ENCODE results near the gene OCA2. TPM values are rescaled to one million over a fixed set of nuclear protein-coding genes. Genes with fewer than 3 reads are reported as not detected.
"Not testable (repeated sequence)": the region's sequence is repeated elsewhere in the genome, so short reads cannot be mapped to it uniquely, and the experiment has no call there.

Gene OCA2
- total RNA-seq (not detected), polyA plus RNA-seq (not detected)

DNA sequence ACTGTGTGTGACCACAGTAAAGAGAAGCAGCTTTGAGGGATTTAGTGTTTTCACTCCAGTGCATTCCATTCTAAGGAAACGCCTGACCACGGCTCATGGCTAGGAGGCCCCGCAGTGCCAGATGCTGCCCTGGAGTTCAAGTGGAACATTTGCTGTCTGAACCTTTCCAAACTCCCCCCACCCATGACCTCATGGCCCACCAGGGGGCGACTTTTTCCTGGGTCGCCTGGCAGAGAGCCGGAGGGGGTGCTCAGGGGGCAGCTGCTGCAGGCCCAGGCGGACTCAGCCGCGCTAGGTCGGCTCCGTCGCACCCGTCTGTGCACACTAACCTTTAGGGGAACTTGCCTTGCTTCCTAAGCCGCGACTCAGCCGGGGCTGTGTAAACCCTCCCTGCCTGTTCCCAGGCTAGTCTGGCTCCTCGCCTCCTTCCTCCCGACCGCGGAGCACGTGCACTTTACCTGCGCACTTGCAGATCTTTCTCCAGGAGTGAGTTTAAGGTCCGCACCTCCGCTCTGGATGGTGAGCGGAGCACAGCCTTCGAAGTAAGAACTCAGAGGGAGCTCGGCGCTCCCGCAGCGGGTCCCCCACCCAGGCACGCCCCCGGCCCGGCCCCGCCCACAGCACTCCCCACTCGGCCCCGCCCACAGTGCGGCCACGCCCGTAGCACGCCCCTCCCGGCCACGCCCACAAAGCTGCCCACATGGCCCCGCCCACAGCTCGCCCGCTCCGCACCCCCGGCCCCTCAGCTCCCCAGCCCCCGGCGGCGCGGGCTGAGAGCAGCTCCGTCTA, at the start of gene OCA2:
Gene OCA2, minus strand, starts transcription at position 550 of the 789 bp plus-strand sequence. CDS start 17,441 bp downstream, outside the sequence.
- no peak within 1 kb of the TSS for H3K4me3 ChIP-seq (ENCODE audit: low read length in 2 of 2)
- ChIA-PET POLR2A (ENCODE audit: partially characterized antibody) (interaction anchor here (0.6 to 6.4 kb wide), 5 partner anchors 9 to 37 kb away, joined by 3 to 76 read pairs (median 7); no protein-coding TSS in a partner anchor), CTCF (ENCODE audit: partially characterized antibody) (interaction anchor here (0.7 to 7.3 kb wide), 6 partner anchors 9 to 101 kb away, joined by 3 to 68 read pairs (median 8); no protein-coding TSS in a partner anchor)
- Mint-ChIP-seq H3K4me3 (peak within 1 kb of the TSS; percentile 39 to 90 (median 62)), H3K9me3 (peaks cover 0 to under 1% (median 0%) of the 10 kb centered on the region in 8 donors), H3K27me3 (peaks cover 33 to 47% of the 10 kb centered on the region in 2 donors), H3K36me3 (peaks cover 0 to 3% of the 10 kb centered on the region in 2 donors), H3K27ac (peak within 1 kb of the TSS in 2 of 7 donors; percentile 26 to 62), H3K4me1 (peaks cover 15 to 47% (median 35%) of the 10 kb centered on the region in 4 donors)
- peaks cover 40% of the 10 kb centered on the region for H3K4me1 ChIP-seq (ENCODE audit: insufficient read depth, low read length)
- no peaks in the 10 kb centered on the region for H3K9me3 ChIP-seq (ENCODE audit: control insufficient read depth in 1 of 2, low read length in 2 of 2)
- no peaks in the 10 kb centered on the region for H3K36me3 ChIP-seq (ENCODE audit: insufficient read depth, low read length)
- no peak within 1 kb of the TSS for H3K27ac ChIP-seq (ENCODE audit: low read depth, low read length)
- peak in 4 of 5 donors; percentile 45 to 55 (median 48) for DNase-seq
- H3K27me3 ChIP-seq (ENCODE audit: insufficient read depth, low read length): peaks cover 33% of the 10 kb centered on the region
- intact Hi-C loops (cut with micrococcal nuclease): no loop called here

- Histone ChIP-seq H3K9me3 (ENCODE audit: control insufficient read depth in 1 of 2, low read length in 2 of 2) (no peaks in the 10 kb centered on the region), H3K4me1 (ENCODE audit: insufficient read depth, low read length) (no peaks in the 10 kb centered on the region), H3K36me3 (ENCODE audit: insufficient read depth, low read length) (peaks cover 14% of the 10 kb centered on the region), H3K4me3 (ENCODE audit: low read length in 2 of 2) (no peak overlapping the region), H3K27ac (ENCODE audit: low read depth, low read length) (no peak overlapping the region), H3K27me3 (ENCODE audit: insufficient read depth, low read length) (no peaks in the 10 kb centered on the region)
- peaks cover 0 to 65% (median 6%) of the 10 kb centered on the region in 4 donors for H3K4me1 Mint-ChIP-seq
- intact Hi-C loops (cut with micrococcal nuclease): no loop called here
- CTCF ChIA-PET (ENCODE audit: partially characterized antibody): interaction anchor here (5.8 kb wide), 1 partner anchor 23 kb away, joined by 39 read pairs; no protein-coding TSS in a partner anchor
- H3K4me3 Mint-ChIP-seq: no peak overlapping the region
- POLR2A ChIA-PET (ENCODE audit: partially characterized antibody): interaction anchor here (1.3 to 1.8 kb wide), 2 partner anchors 11 to 40 kb away, joined by 5 to 9 read pairs; no protein-coding TSS in a partner anchor
- no peaks in the 10 kb centered on the region for H3K27me3 Mint-ChIP-seq
- peak overlapping the region in 3 of 7 donors; percentile 4 to 87 (median 46) for H3K27ac Mint-ChIP-seq
- DNase-seq: no peak
- H3K36me3 Mint-ChIP-seq: peaks cover 48 to 65% of the 10 kb centered on the region in 2 donors
- H3K9me3 Mint-ChIP-seq: peaks cover 0 to 17% (median 5%) of the 10 kb centered on the region in 8 donors
Measured at GRCh38 chr15:28147801-28148200, 48.7 kb upstream of the OCA2 start.

DNA sequence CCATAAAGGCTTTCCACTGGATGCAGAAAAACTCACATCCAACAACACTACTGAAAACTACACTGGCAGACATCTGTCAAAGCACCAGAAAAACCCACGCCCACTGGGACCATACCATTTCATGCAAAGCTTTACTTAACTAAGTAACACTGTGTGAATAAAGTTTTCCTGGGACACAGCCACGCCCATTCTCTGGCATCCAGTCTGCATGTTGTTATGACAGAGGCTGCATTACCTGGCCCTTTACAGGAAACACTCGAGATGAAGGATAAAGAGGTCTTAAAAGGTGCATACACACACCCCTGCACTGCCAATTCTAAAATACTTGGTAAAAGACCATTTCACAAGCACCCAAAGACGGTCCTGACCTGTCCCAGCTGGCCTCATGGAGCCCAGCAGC, 46.3 kb upstream of the OCA2 start:
- H3K36me3 Mint-ChIP-seq: peaks cover 44 to 62% of the 10 kb centered on the region in 2 donors
- H3K9me3 ChIP-seq (ENCODE audit: control insufficient read depth in 1 of 2, low read length in 2 of 2); intact Hi-C loops (cut with micrococcal nuclease); H3K27ac ChIP-seq (ENCODE audit: low read depth, low read length); H3K4me1 ChIP-seq (ENCODE audit: insufficient read depth, low read length); H3K27me3 ChIP-seq (ENCODE audit: insufficient read depth, low read length); H3K4me3 ChIP-seq (ENCODE audit: low read length in 2 of 2); DNase-seq; H3K27me3 Mint-ChIP-seq: not testable (repeated sequence)
- peak overlapping the region in 2 of 7 donors; percentile 56 to 87 for H3K27ac Mint-ChIP-seq
- peaks cover 0 to 55% (median 6%) of the 10 kb centered on the region in 4 donors for H3K4me1 Mint-ChIP-seq
- H3K9me3 Mint-ChIP-seq: peaks cover 0 to 15% (median 5%) of the 10 kb centered on the region in 8 donors
- CTCF ChIA-PET (ENCODE audit: partially characterized antibody): interaction anchor here (0.9 to 5.8 kb wide), 3 partner anchors 11 to 59 kb away, joined by 3 to 39 read pairs (median 4); no protein-coding TSS in a partner anchor
- POLR2A ChIA-PET (ENCODE audit: partially characterized antibody): interaction anchor here (0.7 to 2.1 kb wide), 7 partner anchors 9 to 59 kb away, joined by 3 to 19 read pairs (median 4); no protein-coding TSS in a partner anchor
- H3K36me3 ChIP-seq (ENCODE audit: insufficient read depth, low read length): peaks cover 14% of the 10 kb centered on the region
- peak overlapping the region in 2 of 8 donors; percentile 14 to 35 for H3K4me3 Mint-ChIP-seq

DNA sequence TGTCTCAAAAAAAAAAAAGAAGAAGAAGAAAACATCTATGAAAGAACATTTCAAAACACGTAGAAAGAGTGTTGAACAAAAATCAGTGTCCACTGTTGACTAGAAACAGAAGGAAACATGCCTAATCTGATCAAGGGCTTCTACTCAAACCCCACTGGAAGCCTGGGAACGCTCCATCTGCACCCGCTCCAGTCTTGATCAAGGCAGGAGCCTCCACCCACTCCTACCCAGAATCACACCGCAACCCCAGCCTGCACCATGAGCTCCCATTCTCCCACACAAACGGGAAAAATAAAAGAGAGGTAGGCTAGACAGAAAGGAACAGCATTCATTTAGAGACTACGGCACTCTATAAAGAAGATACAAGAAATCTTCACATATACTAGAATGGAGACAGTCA, 40.9 kb upstream of the OCA2 start:
- intact Hi-C loops (cut with micrococcal nuclease): no loop called here
- no peaks in the 10 kb centered on the region for H3K27me3 Mint-ChIP-seq
- H3K9me3 Mint-ChIP-seq: no peaks in the 10 kb centered on the region
- ChIA-PET CTCF (ENCODE audit: partially characterized antibody) (interaction anchor here (1.5 to 2.7 kb wide), 2 partner anchors 11 to 14 kb away, joined by 4 to 8 read pairs; no protein-coding TSS in a partner anchor), POLR2A (ENCODE audit: partially characterized antibody) (interaction anchor here (1.2 kb wide), 1 partner anchor 32 kb away, joined by 4 read pairs; no protein-coding TSS in a partner anchor)
- H3K9me3 ChIP-seq (ENCODE audit: control insufficient read depth in 1 of 2, low read length in 2 of 2): no peaks in the 10 kb centered on the region
- peaks cover 25 to 67% (median 33%) of the 10 kb centered on the region in 4 donors for H3K4me1 Mint-ChIP-seq
- no peak overlapping the region for H3K27ac ChIP-seq (ENCODE audit: low read depth, low read length)
- H3K4me1 ChIP-seq (ENCODE audit: insufficient read depth, low read length): peaks cover 29% of the 10 kb centered on the region
- peaks cover 17% of the 10 kb centered on the region for H3K36me3 ChIP-seq (ENCODE audit: insufficient read depth, low read length)
- H3K27ac Mint-ChIP-seq: peak overlapping the region in 3 of 7 donors; percentile 66 to 82 (median 68)
- no peak for DNase-seq
- peaks cover 54 to 57% of the 10 kb centered on the region in 2 donors for H3K36me3 Mint-ChIP-seq
- H3K27me3 ChIP-seq (ENCODE audit: insufficient read depth, low read length): no peaks in the 10 kb centered on the region
- no peak overlapping the region for H3K4me3 Mint-ChIP-seq
- no peak overlapping the region for H3K4me3 ChIP-seq (ENCODE audit: low read length in 2 of 2)

DNA sequence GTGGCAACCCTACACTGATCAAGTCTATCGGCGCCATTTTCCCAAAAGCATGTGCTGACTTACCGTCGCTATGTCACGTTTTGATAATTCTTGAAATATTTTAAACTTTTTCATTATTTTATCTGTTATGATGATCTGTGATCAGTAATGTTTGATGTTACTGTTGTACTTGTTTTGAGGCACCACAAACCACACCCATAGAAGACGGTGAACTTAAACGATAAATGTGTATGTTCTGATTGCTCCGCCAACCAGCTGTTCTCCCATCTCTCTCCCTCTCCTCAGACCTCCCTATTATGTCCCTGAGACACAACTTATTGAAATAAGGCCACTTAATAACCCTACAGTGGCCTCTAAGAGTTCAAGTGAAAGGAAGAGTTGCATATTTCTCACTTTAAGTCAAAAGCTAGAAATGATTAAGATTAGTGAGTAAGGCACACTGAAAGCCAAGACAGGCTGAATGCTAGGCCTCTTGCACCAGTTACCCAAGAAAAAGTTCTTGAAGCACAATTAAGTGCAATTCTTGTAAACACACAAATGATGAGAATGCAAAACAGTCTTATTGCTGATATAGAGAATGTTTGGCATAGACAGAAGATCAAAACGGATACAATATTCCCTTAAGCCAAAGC, 38.4 kb upstream of the OCA2 start:
- H3K9me3 ChIP-seq (ENCODE audit: control insufficient read depth in 1 of 2, low read length in 2 of 2); H3K9me3 Mint-ChIP-seq; intact Hi-C loops (cut with micrococcal nuclease); H3K27me3 ChIP-seq (ENCODE audit: insufficient read depth, low read length); H3K27ac ChIP-seq (ENCODE audit: low read depth, low read length); H3K4me3 ChIP-seq (ENCODE audit: low read length in 2 of 2); H3K27me3 Mint-ChIP-seq; H3K36me3 ChIP-seq (ENCODE audit: insufficient read depth, low read length): not testable (repeated sequence)
- Mint-ChIP-seq H3K27ac (peak overlapping the region; percentile 62 to 96 (median 88)), H3K36me3 (peaks cover 56 to 57% of the 10 kb centered on the region in 2 donors), H3K4me1 (peaks cover 28 to 78% (median 40%) of the 10 kb centered on the region in 4 donors), H3K4me3 (peak overlapping the region in 6 of 8 donors; percentile 21 to 84 (median 64))
- H3K4me1 ChIP-seq (ENCODE audit: insufficient read depth, low read length): peaks cover 29% of the 10 kb centered on the region
- ChIA-PET CTCF (ENCODE audit: partially characterized antibody) (interaction anchor here (1.3 to 5.4 kb wide), 4 partner anchors 9 to 30 kb away, joined by 3 to 28 read pairs (median 6); no protein-coding TSS in a partner anchor), POLR2A (ENCODE audit: partially characterized antibody) (interaction anchor here (0.6 to 6.5 kb wide), 9 partner anchors 8 to 83 kb away, joined by 3 to 30 read pairs (median 19); no protein-coding TSS in a partner anchor)
- peak in 4 of 5 donors; percentile 5 to 18 (median 10) for DNase-seq

GRCh38 chr15:28136236-28136904, 37.3 kb upstream of the OCA2 start:
- ChIA-PET POLR2A (ENCODE audit: partially characterized antibody) (interaction anchor here (1.2 to 6.5 kb wide), 7 partner anchors 9 to 40 kb away, joined by 4 to 30 read pairs (median 24); no protein-coding TSS in a partner anchor), CTCF (ENCODE audit: partially characterized antibody) (interaction anchor here (2.9 to 5.4 kb wide), 2 partner anchors 10 to 29 kb away, joined by 9 to 28 read pairs; no protein-coding TSS in a partner anchor)
- H3K36me3 ChIP-seq (ENCODE audit: insufficient read depth, low read length); H3K9me3 Mint-ChIP-seq; H3K27ac ChIP-seq (ENCODE audit: low read depth, low read length); H3K4me3 ChIP-seq (ENCODE audit: low read length in 2 of 2); intact Hi-C loops (cut with micrococcal nuclease); H3K9me3 ChIP-seq (ENCODE audit: control insufficient read depth in 1 of 2, low read length in 2 of 2); H3K27me3 Mint-ChIP-seq; H3K27me3 ChIP-seq (ENCODE audit: insufficient read depth, low read length): not testable (repeated sequence)
- Mint-ChIP-seq H3K36me3 (peaks cover 48 to 52% of the 10 kb centered on the region in 2 donors), H3K27ac (peak overlapping the region; percentile 81 to 96 (median 88)), H3K4me3 (peak overlapping the region in 6 of 8 donors; percentile 34 to 84 (median 54)), H3K4me1 (peaks cover 28 to 82% (median 40%) of the 10 kb centered on the region in 4 donors)
- H3K4me1 ChIP-seq (ENCODE audit: insufficient read depth, low read length): peaks cover 29% of the 10 kb centered on the region
- DNase-seq: peak in 4 of 5 donors; percentile 10 to 28 (median 23)
